GM21423 (cell line): ENCODE measurements around the gene SZRD1.

ENCODE experiments used
- ATAC-seq: cut with Tn5 transposase; IDR thresholded peaks from one replicate; pipeline ENCODE4 v1.9.1; 2021; ENCODE audit warnings: mild to moderate bottlenecking, moderate library complexity; ENCODE audit not compliant: unreplicated experiment

Gene SZRD1

DNA sequence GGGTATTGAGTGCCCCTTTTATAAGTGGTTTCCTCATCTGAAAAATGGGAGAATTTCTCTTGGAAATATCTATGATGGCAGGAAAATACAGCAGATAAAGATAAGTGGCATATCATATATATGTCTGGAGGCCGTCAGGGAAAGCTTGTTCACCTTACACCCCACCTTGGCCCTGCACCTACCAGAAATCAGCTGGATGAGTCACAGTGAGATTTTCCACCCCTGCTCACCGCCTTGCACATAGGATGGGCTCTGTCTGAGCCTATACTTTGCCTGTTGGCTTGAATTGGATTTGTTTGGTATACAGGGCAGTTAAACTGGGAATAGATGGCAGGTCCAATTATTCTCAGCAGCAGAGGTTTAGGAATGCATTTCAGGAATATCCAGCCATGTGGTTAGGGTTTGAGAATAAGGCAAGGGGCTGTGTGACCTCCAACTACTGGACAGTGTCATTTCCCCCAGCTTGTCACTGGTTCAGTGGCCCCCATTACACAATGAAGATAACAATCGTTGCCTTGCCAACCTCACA, 70.0 kb downstream of the SZRD1 start, which contains the start of gene SPATA21:
TSS of gene SPATA21 (minus strand) at position 479 of the 529 bp plus-strand sequence. CDS start 6,053 bp downstream, outside the sequence.
- ATAC-seq, result no peak

DNA sequence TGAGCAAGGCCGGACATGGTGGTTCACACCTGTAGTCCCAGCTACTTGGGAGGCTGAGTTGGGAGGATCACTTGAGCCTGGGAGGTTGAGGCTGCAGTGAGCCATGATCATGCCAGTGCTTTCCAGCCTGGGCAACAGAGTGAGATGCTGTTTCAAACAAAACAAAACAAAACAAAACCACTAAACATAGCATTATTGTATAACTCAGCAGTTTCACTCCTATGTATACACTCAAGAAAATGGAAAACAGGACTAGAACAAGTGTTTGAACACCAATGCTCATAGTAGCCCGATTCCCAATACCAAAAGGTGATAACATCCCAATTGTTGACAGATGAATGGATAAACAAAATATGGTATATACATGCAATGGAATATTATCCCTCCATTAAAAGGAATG, 71.5 kb downstream of the SZRD1 start:
- ATAC-seq, result no peak

DNA sequence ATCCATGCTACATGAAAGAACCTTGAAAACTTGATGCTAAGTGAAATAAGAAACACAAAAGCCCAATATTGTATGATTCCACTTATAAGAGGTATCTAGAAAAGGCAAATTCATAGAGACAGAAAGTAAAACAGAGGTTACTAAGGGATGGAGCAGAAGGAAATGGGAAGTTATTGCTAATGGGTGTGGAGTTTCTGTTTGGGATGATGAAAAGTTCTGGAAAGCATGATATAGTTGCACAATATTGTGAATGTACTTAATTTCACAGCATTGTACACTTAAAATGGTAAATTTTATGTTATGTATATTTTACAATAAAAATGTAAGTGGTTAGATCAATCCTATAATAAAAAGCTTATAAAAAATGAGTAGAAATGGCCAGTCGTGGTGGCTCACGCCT, 71.9 kb downstream of the SZRD1 start:
- no peak for ATAC-seq

DNA sequence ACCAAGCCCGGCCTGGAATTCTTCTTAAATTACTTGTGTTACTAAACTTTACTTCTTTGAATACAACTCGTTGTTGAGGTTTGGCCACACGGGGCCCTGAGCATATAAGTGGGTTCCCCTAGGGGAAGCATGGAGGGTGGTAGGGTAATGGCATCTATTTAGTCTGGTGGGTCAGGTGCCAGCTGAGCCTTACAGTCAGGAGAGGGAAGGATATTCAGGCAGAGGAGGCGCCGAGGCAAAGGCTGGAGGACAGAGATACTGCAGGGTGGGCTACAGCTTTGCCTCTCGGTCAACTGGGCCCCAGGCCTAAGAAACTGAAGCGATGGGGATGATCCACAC, 73.1 kb downstream of the SZRD1 start:
- ATAC-seq, result peak; percentile 23

DNA sequence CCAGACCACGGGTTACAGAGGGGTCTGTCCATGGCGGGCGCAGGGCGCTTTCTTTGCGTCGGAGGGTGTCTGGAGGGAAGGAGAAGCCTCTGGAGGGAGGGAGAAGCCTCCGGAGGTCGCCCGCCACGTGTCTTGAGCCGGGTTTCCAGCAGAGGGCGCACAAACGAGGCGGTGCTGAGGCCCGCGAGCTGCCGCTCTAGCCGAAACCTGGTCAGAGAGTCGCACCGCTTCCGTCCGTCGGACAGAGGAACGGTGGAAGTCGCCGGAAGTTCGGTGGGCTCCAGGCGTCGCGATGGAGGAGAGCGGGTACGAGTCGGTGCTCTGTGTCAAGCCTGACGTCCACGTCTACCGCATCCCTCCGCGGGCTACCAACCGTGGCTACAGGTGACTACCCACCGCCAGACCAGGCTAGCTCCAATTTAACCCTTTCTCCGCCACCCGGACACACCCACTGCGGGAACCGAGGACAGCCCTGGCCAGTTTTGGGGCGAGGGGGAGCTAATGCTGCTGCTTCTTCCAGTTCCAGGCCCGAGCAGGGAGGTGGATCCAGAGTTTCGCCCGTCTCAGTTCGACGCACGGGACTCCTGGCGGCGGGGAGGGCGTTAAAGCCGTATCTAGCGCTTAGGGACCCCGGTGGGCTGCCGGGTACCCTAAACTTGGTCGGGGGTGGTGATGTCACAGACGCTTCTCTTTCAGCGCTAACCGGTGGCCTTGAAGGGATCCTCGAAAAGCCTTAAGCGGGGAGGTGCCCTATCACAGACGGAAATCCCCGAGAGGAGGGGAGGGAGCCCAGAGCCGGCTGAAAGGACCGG, 73.6 kb downstream of the SZRD1 start, which contains the start of gene NECAP2:
TSS of gene NECAP2 (plus strand) at position 255 of the 812 bp plus-strand sequence. CDS start at position 293, 38 bp downstream.
- ATAC-seq, result peak; percentile 83

DNA sequence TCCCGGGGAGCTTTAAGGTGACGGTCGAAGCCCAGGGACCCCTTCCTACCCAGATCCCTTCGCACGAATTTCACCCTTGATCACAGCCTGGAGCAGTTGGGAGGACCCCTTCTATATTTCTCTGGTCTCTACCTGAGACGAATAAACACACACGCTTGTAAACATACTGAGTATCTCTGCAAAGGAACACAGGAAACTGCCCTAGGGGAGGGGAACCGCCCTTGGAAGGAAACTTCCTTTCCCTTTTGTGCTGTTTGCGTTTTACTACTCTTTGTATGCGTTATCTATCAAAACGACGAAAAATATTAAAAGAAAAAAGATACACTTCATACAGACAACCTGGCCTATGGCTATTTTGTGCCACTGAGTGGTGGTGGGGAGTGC, 74.2 kb downstream of the SZRD1 start:
- ATAC-seq, result no peak

DNA sequence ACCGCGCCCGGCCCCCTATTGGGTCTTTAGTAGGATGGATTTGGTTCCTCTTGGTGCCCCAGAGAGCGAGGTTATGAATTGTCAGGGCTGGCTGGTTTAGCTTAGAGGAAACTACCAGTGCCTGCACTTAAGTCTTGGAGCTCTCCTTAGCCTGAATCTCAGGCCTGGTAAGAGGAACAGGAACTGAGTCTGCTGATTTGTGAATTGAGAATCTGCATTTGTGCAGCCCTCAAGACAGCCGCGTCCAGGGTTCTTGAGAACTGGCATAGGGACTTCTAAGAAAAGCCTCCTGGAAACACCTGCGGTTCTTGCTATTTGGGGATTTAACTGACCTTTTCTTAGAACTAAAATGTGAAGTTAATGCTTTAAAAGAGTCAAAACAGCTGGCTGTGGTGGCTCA, 75.2 kb downstream of the SZRD1 start:
- ATAC-seq, result no peak

DNA sequence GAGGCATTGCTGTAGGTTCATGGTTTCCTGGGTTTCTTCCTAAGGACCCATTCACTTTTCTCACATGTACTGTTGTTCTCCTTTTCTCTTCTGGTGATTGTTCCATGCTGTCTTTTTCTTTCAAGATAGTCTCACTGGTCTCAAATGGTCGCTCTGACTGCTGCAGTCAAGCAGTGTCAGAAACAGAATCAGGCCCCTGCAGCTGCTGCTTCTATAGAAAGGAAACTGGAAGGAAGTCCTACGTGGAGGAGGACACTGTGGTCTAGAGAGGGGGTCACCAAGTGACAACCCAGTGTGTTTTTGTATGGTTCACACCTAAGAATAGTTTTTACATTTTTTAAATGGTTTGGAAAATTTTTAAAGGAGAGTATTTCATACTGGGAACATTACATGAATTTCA, 75.9 kb downstream of the SZRD1 start:
- ATAC-seq, result no peak

DNA sequence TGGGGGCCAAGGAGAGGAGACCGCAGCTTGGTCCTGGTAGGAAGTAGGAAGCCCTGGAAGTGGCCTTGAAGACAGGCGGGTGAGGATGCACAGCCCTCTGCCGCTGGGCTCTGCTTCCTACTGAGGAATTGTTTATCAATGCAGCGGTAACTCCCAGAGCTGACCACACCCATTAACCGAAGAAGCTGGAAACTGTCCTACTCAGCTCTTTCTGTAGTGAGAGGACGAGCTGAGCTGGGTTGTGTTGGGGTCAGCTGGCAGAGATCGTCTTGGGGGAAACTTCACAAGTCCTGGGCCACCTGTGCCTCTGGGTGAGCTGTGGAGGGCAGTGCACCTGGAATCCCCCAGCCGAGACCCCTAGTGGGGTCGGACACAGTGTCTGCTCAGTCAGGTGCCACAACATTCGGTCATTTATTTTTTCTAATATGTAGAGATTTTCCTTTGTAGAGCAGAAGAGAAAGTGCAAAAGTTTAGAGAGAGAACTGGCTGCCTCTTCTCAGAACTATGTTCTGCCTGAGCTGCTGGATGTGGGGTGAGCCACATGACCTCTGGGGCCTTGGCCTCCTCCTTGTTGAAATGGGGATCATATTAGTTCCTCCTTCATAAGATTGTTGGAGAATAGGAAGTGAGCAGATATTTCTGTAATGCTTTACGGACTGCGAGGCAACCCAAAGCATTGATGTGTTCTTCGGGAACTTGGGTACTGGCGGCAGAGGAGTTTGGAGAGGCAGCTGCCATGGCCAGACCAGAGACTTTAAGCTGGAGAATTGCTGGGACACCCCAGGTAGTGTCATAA, 77.1 kb downstream of the SZRD1 start:
- no peak for ATAC-seq

DNA sequence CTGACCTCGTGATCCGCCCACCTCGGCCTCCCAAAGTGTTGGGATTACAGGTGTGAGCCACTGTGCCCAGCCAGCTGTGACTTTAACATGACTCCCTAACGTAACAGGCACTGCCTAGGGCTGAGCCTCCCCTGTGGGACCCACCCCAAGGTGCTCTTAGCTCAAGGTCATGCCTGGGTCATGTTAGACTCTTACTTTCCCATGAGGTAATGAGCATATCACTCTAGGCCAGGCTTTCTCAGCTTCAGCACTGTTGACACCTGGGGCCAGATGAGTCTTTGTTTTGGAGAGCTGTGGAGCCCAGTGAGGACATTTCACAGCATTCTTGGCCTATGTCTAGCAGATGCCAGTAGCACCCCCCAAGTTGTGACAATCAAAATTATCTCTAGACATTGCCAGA, 78.0 kb downstream of the SZRD1 start:
- ATAC-seq, result no peak

DNA sequence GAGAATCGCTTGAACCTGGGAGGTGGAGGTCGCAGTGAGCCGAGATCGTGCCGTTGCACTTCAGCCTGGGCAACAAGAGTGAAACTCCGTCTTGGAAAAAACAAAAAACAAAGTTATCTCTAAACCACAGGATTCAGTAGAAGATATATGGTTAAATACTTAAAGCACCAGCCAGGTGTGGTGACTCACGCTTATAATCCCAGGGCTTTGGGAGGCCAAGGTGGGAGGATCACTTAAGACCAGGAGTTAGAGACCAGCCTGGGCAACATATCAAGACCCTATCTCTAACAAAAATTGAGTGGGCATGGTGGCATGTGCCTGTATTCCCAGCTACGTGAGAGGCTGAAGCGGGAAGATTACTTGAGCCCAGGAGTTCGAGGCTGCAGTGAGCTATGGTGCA, 79.1 kb downstream of the SZRD1 start:
- ATAC-seq, result no peak

DNA sequence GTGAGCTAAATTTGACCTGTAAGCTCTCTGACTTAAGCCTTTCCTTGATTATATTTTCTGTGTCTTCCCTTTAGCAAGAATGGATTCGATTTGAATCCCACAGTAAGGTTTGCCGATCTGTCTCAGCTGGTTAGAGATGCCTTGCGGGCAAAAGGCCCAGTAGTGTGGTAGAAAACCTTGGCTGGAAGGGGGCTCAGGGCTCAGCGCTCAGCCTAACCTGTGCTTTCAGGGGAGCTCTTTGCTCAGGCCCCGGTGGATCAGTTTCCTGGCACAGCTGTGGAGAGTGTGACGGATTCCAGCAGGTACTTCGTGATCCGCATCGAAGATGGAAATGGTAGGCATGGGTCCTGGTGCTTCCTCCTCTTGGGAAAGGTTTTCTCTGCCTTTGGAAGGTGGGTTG, 80.6 kb downstream of the SZRD1 start:
- no peak for ATAC-seq
